ENCODE results near the gene KRTAP21-2.
"Not testable (repeated sequence)": the region's sequence is repeated elsewhere in the genome, so short reads cannot be mapped to it uniquely, and the experiment has no call there.

DNA sequence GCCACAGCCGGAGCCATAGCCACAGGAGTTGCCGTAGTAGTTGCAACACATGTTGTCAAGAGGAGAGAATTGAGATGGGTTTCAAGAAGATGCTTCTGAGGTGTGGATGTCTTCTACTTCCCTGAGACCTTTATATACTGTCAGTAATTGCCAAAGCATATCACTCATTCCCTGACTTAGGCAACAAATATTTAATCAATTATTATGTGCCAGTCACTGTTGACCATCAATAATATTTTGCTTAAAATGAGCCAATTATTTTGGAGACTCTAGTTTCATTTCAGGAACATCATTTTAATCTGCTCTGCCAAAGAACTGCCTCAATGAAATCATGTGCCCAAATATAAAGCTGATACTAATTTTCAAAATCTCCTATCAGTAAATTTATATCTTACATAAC lies 8.3 kb upstream of the KRTAP21-2 start, which contains the start of gene KRTAP21-1:
- TF ChIP-seq SNAI2 (CRISPR knock-in tag; IDR thresholded peaks at IDR 0.05); ARNTL (CRISPR knock-in tag; IDR thresholded peaks at IDR 0.05; ENCODE audit: borderline replicate concordance, low read depth); ZFP3 (CRISPR knock-in tag; IDR thresholded peaks at IDR 0.05); ZC3H10 (CRISPR knock-in tag; IDR thresholded peaks at IDR 0.05); ZFP30 (CRISPR knock-in tag; IDR thresholded peaks at IDR 0.05); BACH2 (CRISPR knock-in tag; IDR thresholded peaks at IDR 0.05; ENCODE audit: borderline replicate concordance); RARB (CRISPR knock-in tag; IDR thresholded peaks at IDR 0.05); PPARA (CRISPR knock-in tag; IDR thresholded peaks at IDR 0.05; ENCODE audit: borderline replicate concordance): not testable (repeated sequence)
- TF ChIP-seq, protein P1, sequence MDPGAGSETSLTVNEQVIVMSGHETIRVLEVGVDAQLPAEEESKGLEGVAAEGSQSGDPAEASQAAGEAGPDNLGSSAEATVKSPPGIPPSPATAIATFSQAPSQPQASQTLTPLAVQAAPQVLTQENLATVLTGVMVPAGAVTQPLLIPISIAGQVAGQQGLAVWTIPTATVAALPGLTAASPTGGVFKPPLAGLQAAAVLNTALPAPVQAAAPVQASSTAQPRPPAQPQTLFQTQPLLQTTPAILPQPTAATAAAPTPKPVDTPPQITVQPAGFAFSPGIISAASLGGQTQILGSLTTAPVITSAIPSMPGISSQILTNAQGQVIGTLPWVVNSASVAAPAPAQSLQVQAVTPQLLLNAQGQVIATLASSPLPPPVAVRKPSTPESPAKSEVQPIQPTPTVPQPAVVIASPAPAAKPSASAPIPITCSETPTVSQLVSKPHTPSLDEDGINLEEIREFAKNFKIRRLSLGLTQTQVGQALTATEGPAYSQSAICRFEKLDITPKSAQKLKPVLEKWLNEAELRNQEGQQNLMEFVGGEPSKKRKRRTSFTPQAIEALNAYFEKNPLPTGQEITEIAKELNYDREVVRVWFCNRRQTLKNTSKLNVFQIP (CRISPR knock-in tag; IDR thresholded peaks at IDR 0.05; ENCODE audit: borderline replicate concordance, low read depth): not testable (repeated sequence)
- TF ChIP-seq, protein P2, sequence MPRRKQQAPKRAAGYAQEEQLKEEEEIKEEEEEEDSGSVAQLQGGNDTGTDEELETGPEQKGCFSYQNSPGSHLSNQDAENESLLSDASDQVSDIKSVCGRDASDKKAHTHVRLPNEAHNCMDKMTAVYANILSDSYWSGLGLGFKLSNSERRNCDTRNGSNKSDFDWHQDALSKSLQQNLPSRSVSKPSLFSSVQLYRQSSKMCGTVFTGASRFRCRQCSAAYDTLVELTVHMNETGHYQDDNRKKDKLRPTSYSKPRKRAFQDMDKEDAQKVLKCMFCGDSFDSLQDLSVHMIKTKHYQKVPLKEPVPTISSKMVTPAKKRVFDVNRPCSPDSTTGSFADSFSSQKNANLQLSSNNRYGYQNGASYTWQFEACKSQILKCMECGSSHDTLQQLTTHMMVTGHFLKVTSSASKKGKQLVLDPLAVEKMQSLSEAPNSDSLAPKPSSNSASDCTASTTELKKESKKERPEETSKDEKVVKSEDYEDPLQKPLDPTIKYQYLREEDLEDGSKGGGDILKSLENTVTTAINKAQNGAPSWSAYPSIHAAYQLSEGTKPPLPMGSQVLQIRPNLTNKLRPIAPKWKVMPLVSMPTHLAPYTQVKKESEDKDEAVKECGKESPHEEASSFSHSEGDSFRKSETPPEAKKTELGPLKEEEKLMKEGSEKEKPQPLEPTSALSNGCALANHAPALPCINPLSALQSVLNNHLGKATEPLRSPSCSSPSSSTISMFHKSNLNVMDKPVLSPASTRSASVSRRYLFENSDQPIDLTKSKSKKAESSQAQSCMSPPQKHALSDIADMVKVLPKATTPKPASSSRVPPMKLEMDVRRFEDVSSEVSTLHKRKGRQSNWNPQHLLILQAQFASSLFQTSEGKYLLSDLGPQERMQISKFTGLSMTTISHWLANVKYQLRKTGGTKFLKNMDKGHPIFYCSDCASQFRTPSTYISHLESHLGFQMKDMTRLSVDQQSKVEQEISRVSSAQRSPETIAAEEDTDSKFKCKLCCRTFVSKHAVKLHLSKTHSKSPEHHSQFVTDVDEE (CRISPR knock-in tag; IDR thresholded peaks at IDR 0.05): not testable (repeated sequence)

All from SK-N-SH treated with all-trans-retinoic acid at 6 μM for 48 hours (cell line).